GM10248 (cell line): ENCODE measurements around the gene PRKCH.

ENCODE experiments used
- CTCF ChIA-PET: fragments of 300-600 bp; sonication (Branson Sonifier 250); formaldehyde crosslinking; extraction: SDS; loops from one replicate; lab custom pipeline; 2021; ENCODE audit warnings: antibody characterized with exemption; lab: Yijun Ruan, JAX
- POLR2A ChIA-PET: fragments of 350-650 bp; sonication (Branson Sonifier 250); formaldehyde crosslinking; extraction: SDS; loops from one replicate; lab custom pipeline; 2020; ENCODE audit warnings: antibody characterized with exemption; lab: Yijun Ruan, JAX
- DNase-seq: peaks from one replicate; pipeline ENCODE4 v3.0.0; 2012; ENCODE audit errors: extremely low spot score
- CTCF ChIP-seq: IDR thresholded peaks from 2 replicates; pipeline ENCODE4 v1.5.1; 2012; ENCODE audit warnings: mild to moderate bottlenecking, low read depth; ENCODE audit errors: extremely low read depth, missing control alignments, control extremely low read depth

PRKCH gene

DNA sequence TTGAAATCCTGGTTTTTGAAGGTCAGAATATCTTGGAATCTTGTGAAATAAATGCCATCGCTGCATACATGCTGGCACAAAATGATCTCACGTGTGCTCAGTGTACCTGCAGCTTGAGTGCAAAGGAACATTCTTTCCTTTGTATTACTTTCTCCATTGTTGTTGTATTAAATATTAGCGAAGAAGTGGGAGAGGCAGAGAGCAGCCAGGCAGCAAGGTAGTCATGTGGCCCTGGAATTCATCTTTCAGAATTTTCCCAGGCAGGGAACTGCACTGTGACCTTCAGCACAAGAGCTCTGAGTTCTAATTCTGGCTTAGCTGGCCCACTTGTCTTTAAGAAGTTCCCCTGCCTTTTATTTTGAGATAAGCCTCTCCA is 145.5 kb downstream of the PRKCH start:
- CTCF ChIA-PET: interaction anchor here (6.9 kb wide), 1 partner anchor 370 kb away, joined by 77 read pairs; no protein-coding TSS in a partner anchor
- no peak for TF ChIP-seq CTCF

GRCh38 chr14:61467296-61467695 is 145.9 kb downstream of the PRKCH start:
- DNase-seq: no peak
- ChIA-PET POLR2A (no interaction called here), CTCF (no interaction called here)
- no peak for TF ChIP-seq CTCF

More for the DNA sequence above, 145.5 kb downstream of the PRKCH start:
- DNase-seq: no peak
- POLR2A ChIA-PET: no interaction called here

DNA sequence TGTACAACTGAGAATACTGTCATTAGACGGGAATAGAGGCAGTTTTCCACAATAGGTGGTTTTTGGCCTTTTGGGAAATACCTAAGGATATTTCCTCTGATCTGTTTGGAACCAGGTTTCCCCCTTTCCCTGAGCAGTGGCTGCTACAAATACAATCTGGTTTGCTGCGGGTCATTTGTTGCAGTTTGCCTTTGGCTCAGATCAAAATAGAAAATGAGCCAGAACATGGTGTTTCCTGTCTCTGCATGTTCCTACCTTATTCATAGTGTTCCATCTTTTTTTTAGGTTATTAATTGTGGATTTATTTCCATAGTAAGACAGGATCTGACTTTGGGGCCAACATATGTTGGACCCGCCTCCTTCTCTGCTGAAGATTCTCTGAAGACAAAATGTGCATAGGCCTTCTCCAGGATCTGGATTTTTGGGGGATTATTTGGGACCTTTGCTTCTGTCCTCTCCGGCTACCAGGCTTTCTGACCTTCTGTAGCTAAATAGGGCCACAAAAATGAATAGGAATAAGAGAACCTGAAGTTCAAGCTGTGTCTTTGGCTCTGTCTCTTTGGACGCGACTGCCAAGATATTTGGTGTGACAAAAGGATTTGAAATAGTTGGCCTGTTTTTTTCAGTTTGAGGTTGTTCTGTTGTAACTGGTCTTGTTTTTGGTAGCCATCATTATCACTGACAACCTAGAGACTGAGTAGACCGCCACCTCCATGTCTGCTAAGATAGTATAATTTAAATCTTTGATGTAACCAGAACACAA is 146.9 kb downstream of the PRKCH start:
- no peak for TF ChIP-seq CTCF
- ChIA-PET CTCF (interaction anchor here (1.0 to 2.4 kb wide), 3 partner anchors 10 to 658 kb away, joined by 3 to 11 read pairs (median 4); no protein-coding TSS in a partner anchor), POLR2A (interaction anchor here (0.7 kb wide), 1 partner anchor 173 kb away, joined by 3 read pairs; no protein-coding TSS in a partner anchor)
- no peak for DNase-seq

GRCh38 chr14:61469781-61470180 is 148.4 kb downstream of the PRKCH start:
- CTCF ChIA-PET: interaction anchor here (1.0 to 3.3 kb wide), 11 partner anchors 9 to 367 kb away, joined by 3 to 24 read pairs (median 4); no protein-coding TSS in a partner anchor
- POLR2A ChIA-PET: interaction anchor here (1.0 kb wide), 1 partner anchor 292 kb away, joined by 3 read pairs; the partner anchor contains the start of gene SNAPC1
- no peak for TF ChIP-seq CTCF
- DNase-seq: no peak

GRCh38 chr14:61470261-61470960 is 149.0 kb downstream of the PRKCH start:
- TF ChIP-seq CTCF: no peak
- POLR2A ChIA-PET: interaction anchor here (1.0 kb wide), 1 partner anchor 291 kb away, joined by 3 read pairs; the partner anchor contains the start of gene SNAPC1
- CTCF ChIA-PET: interaction anchor here (1.0 to 3.3 kb wide), 11 partner anchors 8 to 367 kb away, joined by 3 to 24 read pairs (median 4); no protein-coding TSS in a partner anchor
- DNase-seq: no peak

GRCh38 chr14:61470961-61471293 is 149.5 kb downstream of the PRKCH start:
- CTCF ChIA-PET: interaction anchor here (1.0 to 3.3 kb wide), 9 partner anchors 8 to 366 kb away, joined by 3 to 24 read pairs (median 5); no protein-coding TSS in a partner anchor
- POLR2A ChIA-PET: no interaction called here
- no peak for TF ChIP-seq CTCF
- no peak for DNase-seq
